Mesenchymal stem cell (in vitro differentiated cells and primary cell): ENCODE data around the gene PLEKHH1.

ENCODE experiments used
- DNase-seq: peaks from one replicate; pipeline ENCODE4 v3.0.0-alpha.2; 2013
- H2AFZ ChIP-seq: one replicate; pipeline ENCODE4 v1.6.1; 2013; ENCODE audit warnings: low read depth, mild to moderate bottlenecking, control low read depth, inconsistent platforms, low read length, moderate library complexity
- H2AK5ac ChIP-seq: 2 replicates; pipeline ENCODE4 v1.6.1; 2013; ENCODE audit warnings: low read length, moderate library complexity, mild to moderate bottlenecking, inconsistent platforms; ENCODE audit not compliant: severe bottlenecking
- H2BK120ac ChIP-seq: one replicate; pipeline ENCODE4 v1.6.1; 2013; ENCODE audit warnings: low read depth, mild to moderate bottlenecking, inconsistent platforms, low read length, moderate library complexity
- H2BK12ac ChIP-seq, 2 experiments: one replicate each; pipeline ENCODE4 v1.6.1; 2013; ENCODE audit warnings: inconsistent platforms in 2 of 2, low read length in 2 of 2, mild to moderate bottlenecking in 2 of 2, moderate library complexity in 2 of 2, control low read depth in 1 of 2
- H2BK15ac ChIP-seq: one replicate; pipeline ENCODE4 v1.6.1; 2013; ENCODE audit warnings: mild to moderate bottlenecking, low read depth, inconsistent platforms; ENCODE audit not compliant: poor library complexity, severe bottlenecking
- H2BK5ac ChIP-seq: 2 replicates; pipeline ENCODE4 v1.6.1; 2013; ENCODE audit warnings: low read depth, mild to moderate bottlenecking, low read length, control low read depth, inconsistent platforms; ENCODE audit not compliant: poor library complexity, severe bottlenecking
- H3K14ac ChIP-seq, 2 experiments: one replicate each; pipeline ENCODE4 v1.6.1; 2013; ENCODE audit warnings: inconsistent platforms in 2 of 2, low read length in 2 of 2, control low read depth in 1 of 2, mild to moderate bottlenecking in 1 of 2, moderate library complexity in 1 of 2
- H3K18ac ChIP-seq, 2 experiments: one replicate each; pipeline ENCODE4 v1.6.1; 2013; ENCODE audit warnings: inconsistent platforms in 2 of 2, low read length in 2 of 2, control low read depth in 1 of 2, low read depth in 1 of 2, mild to moderate bottlenecking in 1 of 2
- H3K23ac ChIP-seq, 2 experiments: one replicate each; pipeline ENCODE4 v1.6.1; 2013; ENCODE audit warnings: inconsistent platforms in 2 of 2, low read length in 2 of 2, mild to moderate bottlenecking in 2 of 2, moderate library complexity in 2 of 2, control low read depth in 1 of 2
- H3K27ac ChIP-seq: 2 replicates; pipeline ENCODE4 v1.5.1; 2013; ENCODE audit warnings: mild to moderate bottlenecking, moderate library complexity, low read length, control low read depth, inconsistent platforms; ENCODE audit not compliant: poor library complexity, severe bottlenecking
- H3K27me3 ChIP-seq, 2 experiments: 2 replicates each; pipeline versions ENCODE4 v1.6.1 to v1.7.0; 2013; ENCODE audit warnings: low read length in 2 of 2, mild to moderate bottlenecking in 2 of 2, moderate library complexity in 2 of 2, control low read depth in 1 of 2, inconsistent platforms in 1 of 2; ENCODE audit not compliant: control insufficient read depth in 1 of 2, insufficient read depth in 1 of 2
- H3K36me3 ChIP-seq, 2 experiments: 2 replicates each; pipeline versions ENCODE4 v1.6.1 to v1.7.0; 2013; ENCODE audit warnings: low read length in 2 of 2, control low read depth in 1 of 2, inconsistent platforms in 1 of 2, low read depth in 1 of 2, mild to moderate bottlenecking in 1 of 2; ENCODE audit not compliant: insufficient read depth in 2 of 2, control insufficient read depth in 1 of 2
- H3K4ac ChIP-seq, 2 experiments: one replicate each; pipeline ENCODE4 v1.6.1; 2013; ENCODE audit warnings: inconsistent platforms in 2 of 2, low read length in 2 of 2, mild to moderate bottlenecking in 2 of 2, moderate library complexity in 2 of 2, control low read depth in 1 of 2, low read depth in 1 of 2
- H3K4me1 ChIP-seq: 2 replicates; pipeline ENCODE4 v1.6.1; 2013; ENCODE audit warnings: low read depth, low read length, control low read depth; ENCODE audit not compliant: control insufficient read depth, insufficient read depth
- H3K4me2 ChIP-seq: 2 replicates; pipeline ENCODE4 v1.6.1; 2013; ENCODE audit warnings: low read length, mild to moderate bottlenecking, inconsistent platforms; ENCODE audit not compliant: poor library complexity, severe bottlenecking
- H3K4me3 ChIP-seq, 2 experiments: 2 replicates each; pipeline versions ENCODE4 v1.5.1 to v1.7.0; 2013; ENCODE audit warnings: low read length in 2 of 2, mild to moderate bottlenecking in 2 of 2, control low read depth in 1 of 2, low read depth in 1 of 2; ENCODE audit not compliant: insufficient read depth in 1 of 2
- H3K79me1 ChIP-seq: replicated peaks from 2 replicates; pipeline ENCODE4 v1.6.1; 2013; ENCODE audit warnings: mild to moderate bottlenecking, control low read depth, low read length, inconsistent platforms; ENCODE audit not compliant: poor library complexity, severe bottlenecking
- H3K9ac ChIP-seq: 2 replicates; pipeline ENCODE4 v1.7.0; 2013; ENCODE audit warnings: mild to moderate bottlenecking, low read length, moderate library complexity
- H3K9me3 ChIP-seq: 2 replicates; pipeline ENCODE4 v1.7.0; 2013; ENCODE audit warnings: mild to moderate bottlenecking, low read length; ENCODE audit not compliant: control insufficient read depth
- H4K8ac ChIP-seq: one replicate; pipeline ENCODE4 v1.6.1; 2013; ENCODE audit warnings: inconsistent platforms, mild to moderate bottlenecking, low read length, moderate library complexity
- H4K91ac ChIP-seq: one replicate; pipeline ENCODE4 v1.6.1; 2013; ENCODE audit warnings: mild to moderate bottlenecking, low read length, inconsistent platforms
- WGBS: methylation state at CpG from one replicate; pipeline ENCODE4 v1.1.7; 2013; ENCODE audit warnings: mixed read lengths; 5-methylcytosine and 5-hydroxymethylcytosine counted together

PLEKHH1 gene

GRCh38 chr14:67497216-67497615, 35.9 kb upstream of the PLEKHH1 start:
- no peak for DNase-seq
- H2AFZ ChIP-seq, result no peak overlapping the region
- H3K36me3 ChIP-seq, result no peaks in the 10 kb centered on the region
- H2AK5ac ChIP-seq, result no peak overlapping the region
- H3K9me3 ChIP-seq, result peaks cover 24% of the 10 kb centered on the region
- no peak overlapping the region for H3K18ac ChIP-seq
- no peak overlapping the region for H4K8ac ChIP-seq
- H3K79me1 ChIP-seq, result no peaks in the 10 kb centered on the region
- H2BK5ac ChIP-seq, result no peak overlapping the region
- 82% methylated on average over 13 of the region's 13 CpGs for WGBS
- no peak overlapping the region for H3K23ac ChIP-seq
- H3K27me3 ChIP-seq, result peaks cover 0 to 3% of the 10 kb centered on the region in 2 experiments
- no peak overlapping the region for H3K27ac ChIP-seq
- no peak overlapping the region for H4K91ac ChIP-seq
- H3K14ac ChIP-seq, result no peak overlapping the region
- H3K4ac ChIP-seq, result no peak overlapping the region
- H2BK15ac ChIP-seq, result no peak overlapping the region
- H3K4me2 ChIP-seq, result no peak overlapping the region
- H3K4me3 ChIP-seq, result no peak overlapping the region
- no peak overlapping the region for H3K9ac ChIP-seq
- H2BK12ac ChIP-seq, result no peak overlapping the region
- no peaks in the 10 kb centered on the region for H3K4me1 ChIP-seq
- H2BK120ac ChIP-seq, result no peak overlapping the region

- no peak overlapping the region for H2AFZ ChIP-seq
- H3K27ac ChIP-seq, result no peak overlapping the region
- no peak overlapping the region for H2BK120ac ChIP-seq
- H3K4me1 ChIP-seq, result no peaks in the 10 kb centered on the region
- no peak for DNase-seq
- no peak overlapping the region for H2BK15ac ChIP-seq
- H2AK5ac ChIP-seq, result no peak overlapping the region
- H3K79me1 ChIP-seq, result no peaks in the 10 kb centered on the region
- no peaks in the 10 kb centered on the region for H3K27me3 ChIP-seq
- H3K18ac ChIP-seq, result no peak overlapping the region
- no peak overlapping the region for H3K4ac ChIP-seq
- no peak overlapping the region for H3K4me2 ChIP-seq
- H2BK12ac ChIP-seq, result no peak overlapping the region
- no peak overlapping the region for H4K91ac ChIP-seq
- H3K14ac ChIP-seq, result no peak overlapping the region
- no peaks in the 10 kb centered on the region for H3K36me3 ChIP-seq
- 91% methylated on average over 2 of the region's 4 CpGs for WGBS
- H4K8ac ChIP-seq, result no peak overlapping the region
- H2BK5ac ChIP-seq, result no peak overlapping the region
- H3K9ac ChIP-seq, result no peak overlapping the region
- peaks cover 19% of the 10 kb centered on the region for H3K9me3 ChIP-seq
- H3K23ac ChIP-seq, result no peak overlapping the region
- no peak overlapping the region for H3K4me3 ChIP-seq
Observed at GRCh38 chr14:67497716-67498115, 35.4 kb upstream of the PLEKHH1 start.

GRCh38 chr14:67500981-67501380, 32.1 kb upstream of the PLEKHH1 start:
- Histone ChIP-seq H3K23ac (no peak overlapping the region), H3K4me2 (no peak overlapping the region), H2BK12ac (no peak overlapping the region), H3K18ac (no peak overlapping the region), H3K4me1 (no peaks in the 10 kb centered on the region), H3K9me3 (no peaks in the 10 kb centered on the region), H4K8ac (no peak overlapping the region), H3K27ac (no peak overlapping the region), H3K79me1 (no peaks in the 10 kb centered on the region), H3K36me3 (no peaks in the 10 kb centered on the region), H2AFZ (no peak overlapping the region), H3K4me3 (no peak overlapping the region), H4K91ac (no peak overlapping the region), H2BK120ac (no peak overlapping the region), H2AK5ac (no peak overlapping the region), H2BK15ac (no peak overlapping the region), H3K4ac (no peak overlapping the region), H3K9ac (no peak overlapping the region), H3K14ac (no peak overlapping the region), H2BK5ac (no peak overlapping the region), H3K27me3 (peaks cover 0 to 4% of the 10 kb centered on the region in 2 experiments)
- WGBS, result 92% methylated on average over 1 of the region's 3 CpGs
- no peak for DNase-seq

GRCh38 chr14:67501670-67502069, 31.4 kb upstream of the PLEKHH1 start:
- Histone ChIP-seq H2AK5ac (no peak overlapping the region), H3K14ac (no peak overlapping the region), H3K4me1 (no peaks in the 10 kb centered on the region), H4K91ac (no peak overlapping the region), H3K27ac (no peak overlapping the region), H3K23ac (no peak overlapping the region), H3K4ac (no peak overlapping the region), H3K36me3 (no peaks in the 10 kb centered on the region), H3K9ac (no peak overlapping the region), H3K4me2 (no peak overlapping the region), H2BK15ac (no peak overlapping the region), H3K79me1 (no peaks in the 10 kb centered on the region), H2BK12ac (no peak overlapping the region), H3K27me3 (peaks cover 0 to 4% of the 10 kb centered on the region in 2 experiments), H2BK120ac (no peak overlapping the region), H2BK5ac (no peak overlapping the region), H3K9me3 (no peaks in the 10 kb centered on the region), H3K18ac (no peak overlapping the region), H2AFZ (no peak overlapping the region), H4K8ac (no peak overlapping the region), H3K4me3 (no peak overlapping the region)
- WGBS, result 90% methylated on average over 3 of the region's 4 CpGs
- no peak for DNase-seq
